SK-N-SH treated with all-trans-retinoic acid at 6 μM for 48 hours (cell line): Measurements from ENCODE around the gene TMEM91.

Experiments
- ATAC-seq: fragments of 200-7000 bp; cut with Tn5 transposase; 3 replicates; pipeline ENCODE4 v1.9.1; 2020; ENCODE audit warnings: mild to moderate bottlenecking, moderate library complexity
- ARNTL ChIP-seq: fragments of 450-650 bp; formaldehyde crosslinking; IDR thresholded peaks from 2 replicates; pipeline ENCODE4 v1.5.0; 2020; ENCODE audit warnings: low read depth, mild to moderate bottlenecking, moderate library complexity, borderline replicate concordance
- BACH2 ChIP-seq: fragments of 250-450 bp; sonication (Bioruptor Pico); IDR thresholded peaks from 2 replicates; pipeline ENCODE4 v1.9.0; 2021; ENCODE audit warnings: mild to moderate bottlenecking, borderline replicate concordance
- CSDC2 ChIP-seq: fragments of 250-450 bp; sonication (Bioruptor Pico); IDR thresholded peaks from 2 replicates; pipeline ENCODE4 v1.5.0; 2020; ENCODE audit warnings: mild to moderate bottlenecking, moderate library complexity
- ESRRG ChIP-seq: fragments of 250-450 bp; sonication (Bioruptor Pico); IDR thresholded peaks from 2 replicates; pipeline ENCODE4 v1.6.1; 2021; ENCODE audit warnings: mild to moderate bottlenecking
- ISL1 ChIP-seq: fragments of 250-450 bp; sonication (Bioruptor Pico); IDR thresholded peaks from 2 replicates; pipeline ENCODE4 v2.1.2; 2022; ENCODE audit warnings: mild to moderate bottlenecking, moderate library complexity
- OSR1 ChIP-seq: fragments of 250-450 bp; sonication (Bioruptor Pico); IDR thresholded peaks from 2 replicates; pipeline ENCODE4 v1.8.0; 2022; ENCODE audit warnings: moderate library complexity, mild to moderate bottlenecking, inconsistent platforms
- PPARA ChIP-seq: fragments of 250-450 bp; sonication (Bioruptor Pico); IDR thresholded peaks from 2 replicates; pipeline ENCODE4 v1.5.0; 2020; ENCODE audit warnings: mild to moderate bottlenecking, borderline replicate concordance
- RARB ChIP-seq: fragments of 250-450 bp; sonication (Bioruptor Pico); IDR thresholded peaks from 2 replicates; pipeline ENCODE4 v1.8.0; 2021; ENCODE audit warnings: mild to moderate bottlenecking, moderate library complexity
- SNAI2 ChIP-seq: fragments of 250-450 bp; sonication (Bioruptor Pico); IDR thresholded peaks from 2 replicates; pipeline ENCODE4 v1.5.0; 2020; ENCODE audit warnings: mild to moderate bottlenecking, moderate library complexity
- TCF4 ChIP-seq: fragments of 250-450 bp; sonication (Bioruptor Pico); IDR thresholded peaks from 2 replicates; pipeline ENCODE4 v1.8.0; 2021; ENCODE audit warnings: mild to moderate bottlenecking, moderate library complexity, borderline replicate concordance
- ZNF565 ChIP-seq: fragments of 450-650 bp; formaldehyde crosslinking; conservative IDR thresholded peaks from 2 replicates; pipeline ENCODE4 v1.5.0; 2020; ENCODE audit warnings: low read depth, mild to moderate bottlenecking, moderate library complexity
- ZNF70 ChIP-seq: fragments of 450-650 bp; formaldehyde crosslinking; IDR thresholded peaks from 2 replicates; pipeline ENCODE4 v1.5.0; 2020; ENCODE audit warnings: mild to moderate bottlenecking, moderate library complexity
- ZNF8 ChIP-seq: fragments of 450-650 bp; formaldehyde crosslinking; IDR thresholded peaks from 2 replicates; pipeline ENCODE4 v1.5.0; 2020; ENCODE audit warnings: mild to moderate bottlenecking, moderate library complexity
- TF ChIP-seq, protein P1 (sequence below): fragments of 250-450 bp; sonication (Bioruptor Pico); IDR thresholded peaks from 2 replicates; pipeline ENCODE4 v1.5.0; 2020; ENCODE audit warnings: mild to moderate bottlenecking, moderate library complexity
- TF ChIP-seq, protein P2 (sequence below): fragments of 250-450 bp; sonication (Bioruptor Pico); IDR thresholded peaks from 2 replicates; pipeline ENCODE4 v1.8.0; 2021; ENCODE audit warnings: low read depth, mild to moderate bottlenecking, moderate library complexity, borderline replicate concordance
- TF ChIP-seq, protein P3 (sequence below): fragments of 250-450 bp; sonication (Bioruptor Pico); IDR thresholded peaks from 2 replicates; pipeline ENCODE4 v1.5.1; 2021; ENCODE audit warnings: mild to moderate bottlenecking, moderate library complexity
- TF ChIP-seq, protein P4 (sequence below): fragments of 250-450 bp; sonication (Bioruptor Pico); IDR thresholded peaks from 2 replicates; pipeline ENCODE4 v1.8.0; 2020; ENCODE audit warnings: mild to moderate bottlenecking, moderate library complexity, borderline replicate concordance

The TMEM91 gene

DNA sequence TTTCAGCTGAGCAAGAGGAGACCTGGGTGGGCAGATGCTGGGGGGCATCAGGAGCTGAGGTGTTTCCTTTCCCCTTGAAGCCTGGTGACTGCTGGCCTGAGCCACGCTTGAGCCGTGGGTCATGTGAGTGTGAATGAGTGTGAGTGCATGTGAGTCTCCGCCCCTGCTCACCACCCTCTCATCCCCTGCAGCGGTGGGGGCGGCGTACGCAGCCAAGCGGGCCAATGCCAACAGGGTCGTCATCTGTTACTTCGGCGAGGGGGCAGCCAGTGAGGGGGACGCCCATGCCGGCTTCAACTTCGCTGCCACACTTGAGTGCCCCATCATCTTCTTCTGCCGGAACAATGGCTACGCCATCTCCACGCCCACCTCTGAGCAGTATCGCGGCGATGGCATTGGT is 45.6 kb downstream of the TMEM91 start:
- no peak for TF ChIP-seq ARNTL (CRISPR knock-in tag)
- TF ChIP-seq, protein P1, sequence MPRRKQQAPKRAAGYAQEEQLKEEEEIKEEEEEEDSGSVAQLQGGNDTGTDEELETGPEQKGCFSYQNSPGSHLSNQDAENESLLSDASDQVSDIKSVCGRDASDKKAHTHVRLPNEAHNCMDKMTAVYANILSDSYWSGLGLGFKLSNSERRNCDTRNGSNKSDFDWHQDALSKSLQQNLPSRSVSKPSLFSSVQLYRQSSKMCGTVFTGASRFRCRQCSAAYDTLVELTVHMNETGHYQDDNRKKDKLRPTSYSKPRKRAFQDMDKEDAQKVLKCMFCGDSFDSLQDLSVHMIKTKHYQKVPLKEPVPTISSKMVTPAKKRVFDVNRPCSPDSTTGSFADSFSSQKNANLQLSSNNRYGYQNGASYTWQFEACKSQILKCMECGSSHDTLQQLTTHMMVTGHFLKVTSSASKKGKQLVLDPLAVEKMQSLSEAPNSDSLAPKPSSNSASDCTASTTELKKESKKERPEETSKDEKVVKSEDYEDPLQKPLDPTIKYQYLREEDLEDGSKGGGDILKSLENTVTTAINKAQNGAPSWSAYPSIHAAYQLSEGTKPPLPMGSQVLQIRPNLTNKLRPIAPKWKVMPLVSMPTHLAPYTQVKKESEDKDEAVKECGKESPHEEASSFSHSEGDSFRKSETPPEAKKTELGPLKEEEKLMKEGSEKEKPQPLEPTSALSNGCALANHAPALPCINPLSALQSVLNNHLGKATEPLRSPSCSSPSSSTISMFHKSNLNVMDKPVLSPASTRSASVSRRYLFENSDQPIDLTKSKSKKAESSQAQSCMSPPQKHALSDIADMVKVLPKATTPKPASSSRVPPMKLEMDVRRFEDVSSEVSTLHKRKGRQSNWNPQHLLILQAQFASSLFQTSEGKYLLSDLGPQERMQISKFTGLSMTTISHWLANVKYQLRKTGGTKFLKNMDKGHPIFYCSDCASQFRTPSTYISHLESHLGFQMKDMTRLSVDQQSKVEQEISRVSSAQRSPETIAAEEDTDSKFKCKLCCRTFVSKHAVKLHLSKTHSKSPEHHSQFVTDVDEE (CRISPR knock-in tag): no peak
- TF ChIP-seq SNAI2: no peak
- ATAC-seq: no peak

DNA sequence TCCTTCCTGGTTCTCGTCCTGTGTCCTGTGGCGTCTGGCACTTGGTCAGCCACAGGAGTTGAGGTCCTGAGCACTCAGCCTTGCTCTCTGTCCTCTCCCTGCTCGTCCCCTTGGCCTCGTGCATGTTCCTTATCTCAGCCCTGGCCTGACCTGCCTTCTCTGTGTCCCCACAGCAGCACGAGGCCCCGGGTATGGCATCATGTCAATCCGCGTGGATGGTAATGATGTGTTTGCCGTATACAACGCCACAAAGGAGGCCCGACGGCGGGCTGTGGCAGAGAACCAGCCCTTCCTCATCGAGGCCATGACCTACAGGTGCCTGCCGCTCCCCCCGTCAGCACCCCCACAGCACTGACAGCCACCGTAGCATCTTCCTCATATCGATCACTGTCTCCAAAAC is 46.1 kb downstream of the TMEM91 start:
- no peak for ATAC-seq
- no peak for TF ChIP-seq ZNF8 (CRISPR knock-in tag)
- TF ChIP-seq SNAI2: no peak
- TF ChIP-seq, protein P2, sequence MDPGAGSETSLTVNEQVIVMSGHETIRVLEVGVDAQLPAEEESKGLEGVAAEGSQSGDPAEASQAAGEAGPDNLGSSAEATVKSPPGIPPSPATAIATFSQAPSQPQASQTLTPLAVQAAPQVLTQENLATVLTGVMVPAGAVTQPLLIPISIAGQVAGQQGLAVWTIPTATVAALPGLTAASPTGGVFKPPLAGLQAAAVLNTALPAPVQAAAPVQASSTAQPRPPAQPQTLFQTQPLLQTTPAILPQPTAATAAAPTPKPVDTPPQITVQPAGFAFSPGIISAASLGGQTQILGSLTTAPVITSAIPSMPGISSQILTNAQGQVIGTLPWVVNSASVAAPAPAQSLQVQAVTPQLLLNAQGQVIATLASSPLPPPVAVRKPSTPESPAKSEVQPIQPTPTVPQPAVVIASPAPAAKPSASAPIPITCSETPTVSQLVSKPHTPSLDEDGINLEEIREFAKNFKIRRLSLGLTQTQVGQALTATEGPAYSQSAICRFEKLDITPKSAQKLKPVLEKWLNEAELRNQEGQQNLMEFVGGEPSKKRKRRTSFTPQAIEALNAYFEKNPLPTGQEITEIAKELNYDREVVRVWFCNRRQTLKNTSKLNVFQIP (CRISPR knock-in tag): no peak
- no peak for TF ChIP-seq RARB (CRISPR knock-in tag)
- TF ChIP-seq ISL1 (CRISPR knock-in tag): no peak
- TF ChIP-seq, protein P3, sequence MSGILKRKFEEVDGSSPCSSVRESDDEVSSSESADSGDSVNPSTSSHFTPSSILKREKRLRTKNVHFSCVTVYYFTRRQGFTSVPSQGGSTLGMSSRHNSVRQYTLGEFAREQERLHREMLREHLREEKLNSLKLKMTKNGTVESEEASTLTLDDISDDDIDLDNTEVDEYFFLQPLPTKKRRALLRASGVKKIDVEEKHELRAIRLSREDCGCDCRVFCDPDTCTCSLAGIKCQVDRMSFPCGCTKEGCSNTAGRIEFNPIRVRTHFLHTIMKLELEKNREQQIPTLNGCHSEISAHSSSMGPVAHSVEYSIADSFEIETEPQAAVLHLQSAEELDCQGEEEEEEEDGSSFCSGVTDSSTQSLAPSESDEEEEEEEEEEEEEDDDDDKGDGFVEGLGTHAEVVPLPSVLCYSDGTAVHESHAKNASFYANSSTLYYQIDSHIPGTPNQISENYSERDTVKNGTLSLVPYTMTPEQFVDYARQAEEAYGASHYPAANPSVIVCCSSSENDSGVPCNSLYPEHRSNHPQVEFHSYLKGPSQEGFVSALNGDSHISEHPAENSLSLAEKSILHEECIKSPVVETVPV (CRISPR knock-in tag): no peak
- TF ChIP-seq, protein P4, sequence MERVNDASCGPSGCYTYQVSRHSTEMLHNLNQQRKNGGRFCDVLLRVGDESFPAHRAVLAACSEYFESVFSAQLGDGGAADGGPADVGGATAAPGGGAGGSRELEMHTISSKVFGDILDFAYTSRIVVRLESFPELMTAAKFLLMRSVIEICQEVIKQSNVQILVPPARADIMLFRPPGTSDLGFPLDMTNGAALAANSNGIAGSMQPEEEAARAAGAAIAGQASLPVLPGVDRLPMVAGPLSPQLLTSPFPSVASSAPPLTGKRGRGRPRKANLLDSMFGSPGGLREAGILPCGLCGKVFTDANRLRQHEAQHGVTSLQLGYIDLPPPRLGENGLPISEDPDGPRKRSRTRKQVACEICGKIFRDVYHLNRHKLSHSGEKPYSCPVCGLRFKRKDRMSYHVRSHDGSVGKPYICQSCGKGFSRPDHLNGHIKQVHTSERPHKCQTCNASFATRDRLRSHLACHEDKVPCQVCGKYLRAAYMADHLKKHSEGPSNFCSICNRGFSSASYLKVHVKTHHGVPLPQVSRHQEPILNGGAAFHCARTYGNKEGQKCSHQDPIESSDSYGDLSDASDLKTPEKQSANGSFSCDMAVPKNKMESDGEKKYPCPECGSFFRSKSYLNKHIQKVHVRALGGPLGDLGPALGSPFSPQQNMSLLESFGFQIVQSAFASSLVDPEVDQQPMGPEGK (CRISPR knock-in tag): no peak
- no peak for TF ChIP-seq ESRRG (CRISPR knock-in tag)
- TF ChIP-seq OSR1 (CRISPR knock-in tag): no peak
- no peak for TF ChIP-seq BACH2
- TF ChIP-seq TCF4 (CRISPR knock-in tag): no peak
- no peak for TF ChIP-seq PPARA
- TF ChIP-seq ZNF70 (CRISPR knock-in tag): no peak
- no peak for TF ChIP-seq ZNF565 (CRISPR knock-in tag)
- TF ChIP-seq, all 23 proteins: peak for 0

DNA sequence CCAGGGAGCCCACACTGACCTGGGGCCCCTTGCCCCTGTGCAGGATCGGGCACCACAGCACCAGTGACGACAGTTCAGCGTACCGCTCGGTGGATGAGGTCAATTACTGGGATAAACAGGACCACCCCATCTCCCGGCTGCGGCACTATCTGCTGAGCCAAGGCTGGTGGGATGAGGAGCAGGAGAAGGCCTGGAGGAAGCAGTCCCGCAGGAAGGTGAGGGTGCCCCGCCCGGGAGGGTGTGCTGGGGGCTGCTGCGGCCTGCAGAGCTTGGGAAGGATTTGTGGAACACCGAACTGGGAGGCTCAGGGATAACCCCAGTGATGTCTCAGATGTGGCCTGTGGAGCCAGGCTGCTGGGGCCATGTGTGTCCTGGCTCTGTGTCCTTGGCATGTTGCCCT is 46.6 kb downstream of the TMEM91 start:
- ATAC-seq: no peak
- TF ChIP-seq ISL1 (CRISPR knock-in tag): no peak
- no peak for TF ChIP-seq OSR1 (CRISPR knock-in tag)
- TF ChIP-seq ZNF8 (CRISPR knock-in tag): no peak
- TF ChIP-seq CSDC2 (CRISPR knock-in tag): no peak
- TF ChIP-seq SNAI2: no peak
- TF ChIP-seq, protein P4 (CRISPR knock-in tag): no peak
- no peak for TF ChIP-seq TCF4 (CRISPR knock-in tag)
- TF ChIP-seq, protein P1 (CRISPR knock-in tag): no peak
